Panc1 (cell line): ENCODE results near the gene SNU13. TPM values are rescaled to one million over a fixed set of nuclear protein-coding genes. Genes with fewer than 3 reads are reported as not detected.

ENCODE experiments used
- ATAC-seq: fragments of 200-7000 bp; cut with Tn5 transposase; 2 replicates; pipeline ENCODE4 v1.9.1; 2020; ENCODE audit warnings: mild to moderate bottlenecking, moderate library complexity
- BruUV-seq: library from RNA; stranded (reverse); fragments of 400-500 nt; replicated peaks from 2 replicates; lab custom pipeline; 2021; lab: Mats Ljungman, UMichigan
- CTCF ChIA-PET: fragments of 300-600 bp; sonication (Branson Sonifier 250); formaldehyde crosslinking; loops from one replicate; lab custom pipeline; 2022; ENCODE audit warnings: antibody characterized with exemption; lab: Charles Lee
- POLR2A ChIA-PET: fragments of 300-600 bp; sonication (Branson Sonifier 250); formaldehyde crosslinking; loops from one replicate; lab custom pipeline; 2022; ENCODE audit warnings: antibody characterized with exemption; lab: Charles Lee
- DNase-seq: peaks from one replicate; pipeline ENCODE4 v3.0.0-alpha.2; 2010; ENCODE audit warnings: low read depth, low spot score
- H3K27ac ChIP-seq: 2 replicates; pipeline ENCODE4 v1.5.1; 2011; ENCODE audit warnings: mild to moderate bottlenecking, low read length, inconsistent platforms
- H3K27me3 ChIP-seq: fragments of 200-500 bp; sonication (Bioruptor generic); 2 replicates; pipeline ENCODE4 v1.6.0; 2014; ENCODE audit warnings: low read length, inconsistent platforms; ENCODE audit not compliant: control insufficient read depth, insufficient read depth
- H3K36me3 ChIP-seq: fragments of 200-500 bp; sonication (Bioruptor generic); 2 replicates; pipeline ENCODE4 v1.5.1; 2014; ENCODE audit warnings: inconsistent platforms, mild to moderate bottlenecking, low read length, moderate library complexity; ENCODE audit not compliant: control insufficient read depth, insufficient read depth
- H3K4me1 ChIP-seq: 2 replicates; pipeline ENCODE4 v1.5.1; 2011; ENCODE audit warnings: inconsistent platforms, mild to moderate bottlenecking, low read length, moderate library complexity; ENCODE audit not compliant: control insufficient read depth, insufficient read depth
- H3K4me3 ChIP-seq, 2 experiments: 2 replicates each; pipeline ENCODE4 v1.5.1; 2011 to 2012; ENCODE audit warnings: low read depth in 2 of 2, low read length in 2 of 2, mild to moderate bottlenecking in 2 of 2, inconsistent platforms in 1 of 2, moderate library complexity in 1 of 2
- H3K9me3 ChIP-seq: fragments of 200-500 bp; sonication (Bioruptor generic); 2 replicates; pipeline ENCODE4 v1.5.1; 2014; ENCODE audit warnings: low read depth, mild to moderate bottlenecking, inconsistent platforms, low read length, moderate library complexity; ENCODE audit not compliant: control insufficient read depth, insufficient read depth
- CTCF ChIP-seq: fragments of 450-650 bp; IDR thresholded peaks from 2 replicates; pipeline ENCODE4 v1.5.1; 2017; ENCODE audit warnings: mild to moderate bottlenecking
- POLR2AphosphoS5 ChIP-seq: IDR thresholded peaks from 2 replicates; pipeline ENCODE4 v1.6.1; 2012; ENCODE audit warnings: mild to moderate bottlenecking, low read depth, low read length, moderate library complexity
- SIN3A ChIP-seq: IDR thresholded peaks from 2 replicates; pipeline ENCODE4 v1.6.1; 2012; ENCODE audit warnings: low read depth, mild to moderate bottlenecking, low read length, moderate library complexity, borderline replicate concordance; ENCODE audit not compliant: insufficient read depth
- TCF7L2 ChIP-seq: IDR thresholded peaks from 2 replicates; pipeline ENCODE4 v1.6.1; 2011; ENCODE audit warnings: mild to moderate bottlenecking, low read depth, low read length, inconsistent platforms
- in situ Hi-C: cut with HindIII; loops from 2 replicates; pipeline ENCODE4 v1.10.0; 2016; ENCODE audit warnings: low sequenced_read_pairs, low pct_unique_long_range_greater_than_20kb
- intact Hi-C: fragments of 100-400 bp; cut with micrococcal nuclease; formaldehyde crosslinking; loops from one replicate; pipeline ENCODE4 v1.10.0; 2022; ENCODE audit not compliant: unreplicated experiment
- total RNA-seq: library from RNA; stranded (reverse); gene quantifications from one replicate; pipeline ENCODE4 v1.2.1, GENCODE V29; 2021; ENCODE audit not compliant: unreplicated experiment
- TF ChIP-seq, protein P1 (sequence below), 2 experiments: IDR thresholded peaks; 2 replicates each; pipeline ENCODE4 v1.6.1; 2011 to 2012; ENCODE audit warnings: low read depth in 2 of 2, control low read depth in 1 of 2, low read length in 1 of 2, mild to moderate bottlenecking in 1 of 2, moderate library complexity in 1 of 2; ENCODE audit not compliant: insufficient read depth in 1 of 2

SNU13 gene
- total RNA-seq, 1 experiment from 2014 or later = 113 TPM

GRCh38 chr22:41709341-41709740 lies 20.7 kb upstream of the SNU13 start:
- no peak overlapping the region for H3K4me3 ChIP-seq
- no peaks in the 10 kb centered on the region for H3K27me3 ChIP-seq
- no peak overlapping the region for H3K27ac ChIP-seq
- no peak for TF ChIP-seq POLR2AphosphoS5
- TF ChIP-seq, protein P1, sequence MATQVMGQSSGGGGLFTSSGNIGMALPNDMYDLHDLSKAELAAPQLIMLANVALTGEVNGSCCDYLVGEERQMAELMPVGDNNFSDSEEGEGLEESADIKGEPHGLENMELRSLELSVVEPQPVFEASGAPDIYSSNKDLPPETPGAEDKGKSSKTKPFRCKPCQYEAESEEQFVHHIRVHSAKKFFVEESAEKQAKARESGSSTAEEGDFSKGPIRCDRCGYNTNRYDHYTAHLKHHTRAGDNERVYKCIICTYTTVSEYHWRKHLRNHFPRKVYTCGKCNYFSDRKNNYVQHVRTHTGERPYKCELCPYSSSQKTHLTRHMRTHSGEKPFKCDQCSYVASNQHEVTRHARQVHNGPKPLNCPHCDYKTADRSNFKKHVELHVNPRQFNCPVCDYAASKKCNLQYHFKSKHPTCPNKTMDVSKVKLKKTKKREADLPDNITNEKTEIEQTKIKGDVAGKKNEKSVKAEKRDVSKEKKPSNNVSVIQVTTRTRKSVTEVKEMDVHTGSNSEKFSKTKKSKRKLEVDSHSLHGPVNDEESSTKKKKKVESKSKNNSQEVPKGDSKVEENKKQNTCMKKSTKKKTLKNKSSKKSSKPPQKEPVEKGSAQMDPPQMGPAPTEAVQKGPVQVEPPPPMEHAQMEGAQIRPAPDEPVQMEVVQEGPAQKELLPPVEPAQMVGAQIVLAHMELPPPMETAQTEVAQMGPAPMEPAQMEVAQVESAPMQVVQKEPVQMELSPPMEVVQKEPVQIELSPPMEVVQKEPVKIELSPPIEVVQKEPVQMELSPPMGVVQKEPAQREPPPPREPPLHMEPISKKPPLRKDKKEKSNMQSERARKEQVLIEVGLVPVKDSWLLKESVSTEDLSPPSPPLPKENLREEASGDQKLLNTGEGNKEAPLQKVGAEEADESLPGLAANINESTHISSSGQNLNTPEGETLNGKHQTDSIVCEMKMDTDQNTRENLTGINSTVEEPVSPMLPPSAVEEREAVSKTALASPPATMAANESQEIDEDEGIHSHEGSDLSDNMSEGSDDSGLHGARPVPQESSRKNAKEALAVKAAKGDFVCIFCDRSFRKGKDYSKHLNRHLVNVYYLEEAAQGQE (IDR thresholded peaks at IDR 0.05; ENCODE audit: insufficient read depth in 1 of 2, low read depth in 2 of 2, low read length in 1 of 2) = no peak
- TF ChIP-seq SIN3A = no peak
- no peak for TF ChIP-seq TCF7L2
- TF ChIP-seq CTCF = no peak
- CTCF ChIA-PET = no interaction called here
- no TSS peak for BruUV-seq
- H3K36me3 ChIP-seq = no peaks in the 10 kb centered on the region
- in situ Hi-C loops (no loop called here), intact Hi-C loops (no loop called here)
- H3K4me1 ChIP-seq = no peaks in the 10 kb centered on the region
- ATAC-seq (no peak), DNase-seq (no peak)
- H3K9me3 ChIP-seq = no peaks in the 10 kb centered on the region
- POLR2A ChIA-PET = no interaction called here

- no peak overlapping the region for H3K27ac ChIP-seq
- DNase-seq (no peak), ATAC-seq (no peak)
- intact Hi-C loops (no loop called here), in situ Hi-C loops (no loop called here)
- ChIA-PET CTCF (interaction anchor here (0.6 kb wide), 1 partner anchor 155 kb away, joined by 5 read pairs; no protein-coding TSS in a partner anchor), POLR2A (interaction anchor here (0.5 to 0.7 kb wide), 2 partner anchors 40 to 44 kb away, joined by 5 to 8 read pairs; no protein-coding TSS in a partner anchor)
- no peaks in the 10 kb centered on the region for H3K36me3 ChIP-seq
- H3K4me3 ChIP-seq = no peak overlapping the region
- no peaks in the 10 kb centered on the region for H3K9me3 ChIP-seq
- H3K4me1 ChIP-seq = no peaks in the 10 kb centered on the region
- no TSS peak for BruUV-seq
- no peak for TF ChIP-seq POLR2AphosphoS5
- no peak for TF ChIP-seq CTCF
- TF ChIP-seq SIN3A = no peak
- TF ChIP-seq TCF7L2 = no peak
- TF ChIP-seq, protein P1 (IDR thresholded peaks at IDR 0.05; ENCODE audit: insufficient read depth in 1 of 2, low read depth in 2 of 2, low read length in 1 of 2) = no peak
- no peaks in the 10 kb centered on the region for H3K27me3 ChIP-seq
Observed at GRCh38 chr22:41702763-41703162, 14.1 kb upstream of the SNU13 start.
